Heart left ventricle (tissue), 13 donors: ENCODE results near the gene EMC7.

Experiments used
- CTCF ChIP-seq, 12 donors: fragments of 200-600 bp; sonication (generic) in 4 of 12; IDR thresholded peaks; one replicate each; pipeline versions ENCODE4 v1.5.0 to v1.8.0; 2018 to 2022; ENCODE audit warnings: antibody characterized with exemption in 12 of 12, mild to moderate bottlenecking in 5 of 12
- POLR2A ChIP-seq, 2 donors: fragments of 450-650 bp; IDR thresholded peaks; one replicate each; pipeline ENCODE4 v1.6.1; 2017; ENCODE audit warnings: antibody characterized with exemption in 2 of 2, mild to moderate bottlenecking in 2 of 2, moderate library complexity in 2 of 2
- donor health status: ischemic (EF 13 %, LVEDD 7.1; RV severe dilation, severe dysfunction).
- donor health status: DM: no; HTN: yes; CAD: no.
- donor health status: DM: no; HTN: no; CAD: no.
- donor health status: ischemic (EF 25% LVEDD 6.9; RV normal size, moderate dysfunction).
- donor health status: ischemic (EF 25% LVEDD 5.7; RV mildly dilated, moderate dysfunction).
- donor health status: ischemic (EF 35%, LVEDD 5.7; RV mildly dilated, moderate dysfunction).
- donor health status: nonischemic (EF 11% LVEDD 7.7; RV severe dilation, severe dysfunction).
- donor health status: DM: yes; HTN: yes; CAD: no.
- donor health status: PGD.
- donor health status: ischemic (EF 29% LVEDD 5.4; RV normal size, mild dysfunction).
- donor health status: nonischemic (EF 23%, LVEDD 6.1; RV moderate dilation, normal function).

- TF ChIP-seq CTCF (IDR thresholded peaks at IDR 0.05) (no peak), POLR2A (IDR thresholded peaks at IDR 0.05) (no peak)
Observed at GRCh38 chr15:34099914-34100313, 1.7 kb downstream of the EMC7 start.
